ENCODE measurements around the gene PCDHGC3.

Gene PCDHGC3

DNA sequence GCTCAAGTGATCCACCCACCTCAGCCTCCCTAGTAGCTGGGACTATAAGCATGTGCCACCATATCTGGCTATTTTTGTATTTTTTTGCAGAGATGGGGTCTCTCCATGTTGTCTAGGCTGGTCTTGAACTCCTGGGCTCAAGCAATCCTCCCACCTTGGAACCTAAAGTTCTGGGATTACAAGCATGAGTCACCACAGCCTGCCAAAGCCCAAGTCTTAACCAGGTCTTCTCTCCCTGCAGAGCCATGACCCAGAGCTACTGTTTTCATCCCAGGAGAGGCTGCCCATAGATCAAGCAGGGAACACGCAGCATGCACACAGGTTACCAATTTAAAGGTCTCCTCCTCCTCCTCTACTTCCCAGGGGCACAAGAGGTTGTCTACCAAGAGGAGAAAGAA is 42.9 kb downstream of the PCDHGC3 start (continued):
- TF ChIP-seq ZBTB11 (tag by site-specific recombination; conservative IDR thresholded peaks at IDR 0.05; ENCODE audit: low read depth) (no peak), ZBTB8A (tag by site-specific recombination; IDR thresholded peaks at IDR 0.05) (no peak), ZNF138 (tag by site-specific recombination; IDR thresholded peaks at IDR 0.05; ENCODE audit: borderline replicate concordance) (no peak), ZNF132 (tag by site-specific recombination; IDR thresholded peaks at IDR 0.05; ENCODE audit: borderline replicate concordance) (no peak), ZSCAN30 (tag by site-specific recombination; IDR thresholded peaks at IDR 0.05) (no peak), ZNF747 (tag by site-specific recombination; IDR thresholded peaks at IDR 0.05) (no peak), ZNF423 (tag by site-specific recombination; IDR thresholded peaks at IDR 0.05) (no peak), KLF16 (tag by site-specific recombination; IDR thresholded peaks at IDR 0.05) (no peak), ZNF658 (tag by site-specific recombination; IDR thresholded peaks at IDR 0.05) (no peak), ZNF777 (tag by site-specific recombination; IDR thresholded peaks at IDR 0.05; ENCODE audit: borderline replicate concordance) (no peak), ZNF561 (tag by site-specific recombination; IDR thresholded peaks at IDR 0.05; ENCODE audit: borderline replicate concordance) (no peak), TRIM28 (IDR thresholded peaks at IDR 0.05; ENCODE audit: borderline replicate concordance, low read length) (no peak), ZNF580 (tag by site-specific recombination; IDR thresholded peaks at IDR 0.05) (no peak), ZNF629 (tag by site-specific recombination; IDR thresholded peaks at IDR 0.05) (no peak)
- TF ChIP-seq, protein P1, sequence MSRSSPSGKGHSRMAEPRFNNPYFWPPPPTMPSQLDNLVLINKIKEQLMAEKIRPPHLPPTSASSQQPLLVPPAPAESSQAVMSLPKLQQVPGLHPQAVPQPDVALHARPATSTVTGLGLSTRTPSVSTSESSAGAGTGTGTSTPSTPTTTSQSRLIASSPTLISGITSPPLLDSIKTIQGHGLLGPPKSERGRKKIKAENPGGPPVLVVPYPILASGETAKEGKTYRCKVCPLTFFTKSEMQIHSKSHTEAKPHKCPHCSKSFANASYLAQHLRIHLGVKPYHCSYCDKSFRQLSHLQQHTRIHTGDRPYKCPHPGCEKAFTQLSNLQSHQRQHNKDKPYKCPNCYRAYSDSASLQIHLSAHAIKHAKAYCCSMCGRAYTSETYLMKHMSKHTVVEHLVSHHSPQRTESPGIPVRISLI (tag by site-specific recombination; IDR thresholded peaks at IDR 0.05), result no peak
- TF ChIP-seq, protein P2, sequence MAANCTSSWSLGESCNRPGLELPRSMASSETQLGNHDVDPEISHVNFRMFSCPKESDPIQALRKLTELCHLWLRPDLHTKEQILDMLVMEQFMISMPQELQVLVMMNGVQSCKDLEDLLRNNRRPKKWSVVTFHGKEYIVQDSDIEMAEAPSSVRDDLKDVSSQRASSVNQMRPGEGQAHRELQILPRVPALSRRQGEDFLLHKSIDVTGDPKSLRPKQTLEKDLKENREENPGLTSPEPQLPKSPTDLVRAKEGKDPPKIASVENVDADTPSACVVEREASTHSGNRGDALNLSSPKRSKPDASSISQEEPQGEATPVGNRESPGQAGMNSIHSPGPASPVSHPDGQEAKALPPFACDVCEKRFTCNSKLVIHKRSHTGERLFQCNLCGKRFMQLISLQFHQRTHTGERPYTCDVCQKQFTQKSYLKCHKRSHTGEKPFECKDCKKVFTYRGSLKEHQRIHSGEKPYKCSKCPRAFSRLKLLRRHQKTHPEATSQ (tag by site-specific recombination; IDR thresholded peaks at IDR 0.05), result no peak

DNA sequence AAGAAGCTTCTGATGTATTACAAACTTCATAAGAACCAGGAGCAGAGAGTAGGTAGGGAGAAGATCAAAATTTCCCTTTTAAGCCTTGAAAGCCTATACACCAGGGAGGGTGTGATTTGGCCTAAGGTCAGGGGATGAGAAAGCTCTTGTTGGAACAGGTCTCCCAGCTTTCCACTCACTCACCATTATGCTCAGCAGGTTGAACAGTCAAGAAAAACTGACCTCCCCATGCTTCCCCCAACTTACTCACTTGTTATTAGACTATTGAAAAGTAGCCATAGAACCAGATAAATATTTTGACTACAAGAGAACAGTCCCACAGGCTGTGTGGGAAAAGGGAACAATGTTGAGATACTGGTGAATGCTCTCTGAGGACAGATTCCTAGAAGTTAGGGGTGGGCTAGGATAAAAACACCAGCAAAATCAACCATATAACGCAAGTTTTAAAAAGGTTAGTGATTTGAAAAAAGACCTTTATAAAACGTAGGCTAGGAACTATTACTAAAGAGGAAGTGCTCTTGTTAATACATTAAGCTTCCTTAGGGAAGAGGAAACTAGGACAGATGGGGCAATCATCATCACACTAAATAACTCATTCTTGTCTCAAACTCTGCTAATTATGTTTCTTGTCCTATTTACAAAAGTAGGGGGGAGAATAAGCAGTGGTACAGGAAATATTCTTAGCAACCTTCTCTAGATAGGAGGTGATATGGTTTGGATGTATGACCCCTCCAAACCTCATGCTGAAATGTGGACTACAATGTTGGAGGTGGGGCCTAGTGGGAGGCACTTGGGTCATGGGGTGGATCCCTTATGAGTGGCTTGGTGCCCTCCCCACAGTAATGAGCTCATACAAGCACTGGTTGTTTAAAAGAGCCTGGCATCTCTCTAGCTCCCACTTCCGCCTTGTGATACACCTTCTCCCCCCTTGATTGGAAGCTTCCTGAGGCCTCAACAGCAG is 44.1 kb downstream of the PCDHGC3 start:
- Histone ChIP-seq H3K27ac (ENCODE audit: extremely low read depth, low read depth, low read length) (no peak overlapping the region), H3K36me3 (ENCODE audit: control insufficient read depth in 2 of 2, insufficient read depth in 1 of 2, low read length in 2 of 2) (peaks cover 16 to 93% of the 10 kb centered on the region in 2 experiments), H3K9me3 (ENCODE audit: control insufficient read depth, insufficient read depth, low read depth, low read length) (no peaks in the 10 kb centered on the region), H3K4me3 (ENCODE audit: low read depth, low read length) (no peak overlapping the region), H3K4me1 (ENCODE audit: control insufficient read depth, insufficient read depth, low read length) (peaks cover 11% of the 10 kb centered on the region)
- ChIA-PET CTCF (interaction anchor here (0.5 to 10.9 kb wide), 11 partner anchors 6 to 123 kb away, joined by 3 to 160 read pairs (median 10); partner anchors contain the start of genes PCDHGA11, PCDHGA12, PCDHGB5 and PCDHGB7), POLR2A (no interaction called here)
- TF ChIP-seq ZNF792 (tag by site-specific recombination; IDR thresholded peaks at IDR 0.05), result no peak
- TF ChIP-seq ZNF596 (tag by site-specific recombination; IDR thresholded peaks at IDR 0.05), result no peak
- no peak for TF ChIP-seq MYNN (tag by site-specific recombination; IDR thresholded peaks at IDR 0.05; ENCODE audit: borderline replicate concordance)
- no peak for TF ChIP-seq OVOL3 (tag by site-specific recombination; IDR thresholded peaks at IDR 0.05)
- TF ChIP-seq ZNF768 (tag by site-specific recombination; IDR thresholded peaks at IDR 0.05), result no peak
- no peak for TF ChIP-seq ZNF449 (tag by site-specific recombination; IDR thresholded peaks at IDR 0.05)
- no peak for TF ChIP-seq ZBTB49 (tag by site-specific recombination; IDR thresholded peaks at IDR 0.05; ENCODE audit: low read depth)
- TF ChIP-seq ZBTB1 (tag by site-specific recombination; IDR thresholded peaks at IDR 0.05), result no peak
- TF ChIP-seq ZNF555 (tag by site-specific recombination; conservative IDR thresholded peaks at IDR 0.05), result no peak
- TF ChIP-seq ZNF23 (tag by site-specific recombination; IDR thresholded peaks at IDR 0.05; ENCODE audit: borderline replicate concordance), result no peak

Measured in HEK293 (cell line).